T-helper 9 cell (primary cell): ENCODE results near the gene ZSWIM6.
"Not testable (repeated sequence)": the region's sequence is repeated elsewhere in the genome, so short reads cannot be mapped to it uniquely, and the experiment has no call there.

Experiments
- DNase-seq: peaks from one replicate; pipeline ENCODE4 v3.0.0-alpha.2; 2020

ZSWIM6 gene

DNA sequence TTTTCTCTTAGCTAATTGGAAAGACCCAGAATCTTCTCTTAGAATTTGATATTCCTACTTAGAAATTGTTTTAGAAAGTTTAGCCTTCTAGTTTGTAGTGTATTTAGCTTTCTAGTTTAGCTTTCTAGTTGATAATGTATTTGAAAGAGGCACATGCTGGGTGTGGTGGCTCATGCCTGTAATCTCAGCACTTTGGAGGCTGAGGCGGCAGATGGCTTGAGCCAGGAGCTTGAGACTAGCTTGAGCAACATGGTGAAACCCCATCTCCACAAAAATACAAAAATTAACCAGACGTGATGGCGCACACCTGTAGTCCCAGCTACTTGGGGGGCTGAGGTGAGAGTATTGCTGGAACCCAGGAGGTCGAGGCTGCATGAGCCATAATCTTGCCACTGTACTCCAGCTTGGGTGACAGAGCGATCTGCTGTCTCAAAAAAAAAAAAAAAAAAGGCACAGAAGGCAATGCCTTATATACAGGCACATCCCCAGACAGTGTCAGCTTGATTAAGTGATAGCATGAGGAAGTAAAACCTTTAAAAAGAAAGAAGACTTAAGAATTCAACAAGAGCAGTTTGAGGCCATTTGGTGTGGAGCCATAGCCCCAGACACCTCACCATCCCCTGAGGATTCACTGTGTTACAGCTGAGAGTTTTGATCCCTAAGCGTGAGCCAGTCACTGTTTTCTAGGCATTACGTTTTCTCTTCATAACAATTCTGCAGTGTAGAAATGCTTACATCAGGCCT, 34.6 kb downstream of the ZSWIM6 start:
- no peak for DNase-seq

DNA sequence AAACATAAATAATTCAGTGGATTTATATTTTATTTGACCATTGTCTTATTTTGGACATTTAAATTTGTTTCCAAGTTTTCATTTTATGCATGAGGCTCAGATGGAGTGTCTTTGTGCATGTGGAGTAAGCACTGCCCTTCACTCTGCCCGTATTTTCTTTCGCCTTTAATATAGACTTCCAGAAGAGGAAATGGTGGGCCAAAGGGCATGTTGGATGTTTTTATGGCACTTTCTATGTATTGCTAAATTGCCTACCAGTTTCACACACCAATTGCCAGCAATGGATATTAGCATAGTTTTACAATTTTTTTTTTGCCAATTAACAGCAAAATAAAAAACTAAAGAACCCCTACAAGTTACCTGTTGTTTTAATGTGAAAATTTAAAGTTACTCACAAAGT, 38.4 kb downstream of the ZSWIM6 start:
- no peak for DNase-seq

DNA sequence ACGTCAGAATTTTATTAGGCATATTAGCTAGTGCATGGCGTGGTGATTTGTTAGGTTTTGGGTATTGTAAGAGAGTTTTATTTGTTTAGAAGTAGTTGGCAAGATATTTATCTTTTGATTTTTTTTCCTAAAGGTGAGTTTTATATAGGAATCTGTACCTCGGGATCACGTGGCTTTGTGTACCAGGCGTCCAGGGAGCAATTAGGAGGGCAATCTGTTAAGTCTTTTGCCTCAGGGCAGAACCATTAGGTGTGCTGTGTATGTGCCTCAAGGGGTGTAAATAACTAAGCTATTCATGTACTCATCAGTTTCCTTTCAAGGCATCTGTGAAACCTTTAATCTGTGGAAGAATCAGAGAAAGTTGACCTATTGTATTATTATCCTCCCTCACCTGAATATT, 39.4 kb downstream of the ZSWIM6 start:
- DNase-seq: no peak

DNA sequence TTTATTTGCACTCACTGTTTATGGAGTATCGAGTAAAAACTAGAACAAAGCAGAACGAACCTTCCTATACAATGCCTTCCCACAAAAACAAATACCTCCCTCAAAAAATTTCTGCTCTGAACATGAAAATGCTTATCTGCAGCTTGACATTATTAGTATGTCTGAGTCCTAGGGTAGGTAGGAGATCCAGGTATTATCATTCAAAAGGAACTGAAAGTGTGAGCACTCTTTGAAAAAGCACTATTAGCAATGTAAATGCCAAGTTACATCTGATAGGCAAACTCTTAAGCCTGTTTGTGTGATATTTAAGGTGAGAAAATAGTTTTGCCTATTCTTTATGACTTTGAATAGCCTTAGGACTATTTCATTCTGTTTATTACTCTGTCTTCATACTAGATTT, 47.6 kb downstream of the ZSWIM6 start:
- no peak for DNase-seq

GRCh38 chr5:61381968-61382367, 49.9 kb downstream of the ZSWIM6 start:
- no peak for DNase-seq

- no peak for DNase-seq
Observed at GRCh38 chr5:61385627-61386026, 53.6 kb downstream of the ZSWIM6 start.

DNA sequence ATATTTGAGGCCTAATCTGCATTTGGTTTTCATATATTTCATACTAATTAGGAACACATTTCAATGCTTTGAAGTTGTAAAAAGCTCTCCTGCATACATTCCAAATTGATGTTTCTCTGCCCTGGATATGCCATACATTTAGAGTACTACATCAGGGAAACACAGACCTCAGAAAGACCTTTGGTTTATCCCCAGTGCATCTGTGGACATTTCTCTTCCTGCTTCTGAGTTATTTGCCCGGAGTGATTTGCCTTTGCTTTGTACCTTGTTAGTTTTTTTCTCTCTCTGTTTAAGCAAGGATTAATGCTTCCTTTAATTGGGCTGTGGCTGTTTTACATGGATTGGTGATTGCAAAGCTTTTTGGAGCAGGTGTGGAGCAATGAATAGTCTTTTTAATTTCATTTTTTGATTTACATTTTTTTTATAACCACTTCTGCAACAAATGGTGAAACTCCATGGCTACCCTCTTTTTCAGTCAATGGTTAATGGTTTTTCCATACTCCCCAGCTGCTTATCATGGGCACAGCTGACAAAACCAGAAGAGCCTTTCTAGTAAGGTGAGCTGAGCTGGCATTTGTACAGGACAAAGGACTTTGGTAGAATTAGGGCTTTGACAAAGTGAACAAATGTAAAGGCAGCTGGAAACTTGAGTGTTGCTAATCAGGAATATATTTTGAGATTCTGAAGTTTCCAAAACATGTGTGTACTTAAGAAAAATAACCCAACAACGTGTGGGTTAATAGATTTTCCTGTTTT, 54.2 kb downstream of the ZSWIM6 start:
- DNase-seq: no peak

DNA sequence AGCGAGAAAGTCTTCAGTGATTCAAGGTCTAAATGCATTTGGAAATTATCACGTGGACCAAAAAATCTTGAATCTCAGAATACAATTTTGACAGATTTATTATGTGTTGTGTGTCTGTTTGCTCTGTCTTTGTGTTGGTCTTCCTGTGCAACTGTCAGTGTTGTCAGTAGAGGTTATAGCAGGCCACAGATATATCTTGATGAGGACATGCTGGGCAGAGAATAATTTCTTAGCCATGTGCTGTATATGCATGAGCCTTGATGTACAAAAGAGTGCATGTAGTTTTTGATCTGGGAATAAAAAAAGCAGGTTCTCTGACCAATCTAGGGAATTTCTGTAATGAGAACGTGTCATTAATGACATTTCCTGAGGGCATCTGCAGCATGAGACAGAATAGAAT, 57.6 kb downstream of the ZSWIM6 start:
- DNase-seq: no peak

- no peak for DNase-seq
Observed at GRCh38 chr5:61394078-61394704, 62.1 kb downstream of the ZSWIM6 start.

DNA sequence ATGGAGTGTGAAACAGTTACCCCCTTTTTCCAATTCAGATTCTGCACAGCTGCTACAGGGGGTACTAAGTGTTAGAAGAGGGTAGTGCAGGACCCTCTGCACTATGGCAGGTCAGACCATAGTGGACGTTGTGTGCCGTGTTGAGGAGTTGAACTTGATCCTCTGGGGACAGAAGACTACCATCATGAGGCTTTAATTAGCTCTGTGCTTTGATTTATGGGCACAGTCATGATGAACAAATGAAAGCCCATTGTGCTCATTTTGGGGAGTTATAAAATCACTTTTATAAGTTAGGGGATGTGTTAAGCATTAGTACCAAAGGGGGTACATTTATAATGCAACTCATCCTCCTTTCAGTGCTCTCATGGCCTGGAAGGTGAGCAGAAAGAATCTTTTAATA, 62.7 kb downstream of the ZSWIM6 start:
- DNase-seq: no peak

GRCh38 chr5:61397238-61397637, 65.2 kb downstream of the ZSWIM6 start:
- DNase-seq: no peak

DNA sequence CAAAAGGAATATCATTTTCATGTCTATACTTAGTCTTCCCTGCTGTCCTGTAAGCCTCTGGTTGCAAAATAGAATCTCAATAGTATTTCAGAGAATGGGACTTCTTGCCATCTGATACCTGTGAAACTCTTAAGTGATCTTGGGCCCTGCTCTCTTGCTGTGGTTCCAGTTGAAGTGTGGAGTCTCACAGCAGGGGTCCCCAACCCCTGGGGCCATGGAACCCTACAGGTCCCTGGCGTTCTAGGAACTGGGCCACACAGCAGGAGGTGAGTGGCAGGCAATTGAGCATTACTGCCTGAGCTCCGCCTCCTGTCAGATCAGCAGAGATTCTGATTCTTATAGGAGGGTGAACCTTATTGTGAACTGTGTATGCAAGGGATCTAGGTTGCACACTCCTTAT, 65.9 kb downstream of the ZSWIM6 start:
- DNase-seq: no peak

DNA sequence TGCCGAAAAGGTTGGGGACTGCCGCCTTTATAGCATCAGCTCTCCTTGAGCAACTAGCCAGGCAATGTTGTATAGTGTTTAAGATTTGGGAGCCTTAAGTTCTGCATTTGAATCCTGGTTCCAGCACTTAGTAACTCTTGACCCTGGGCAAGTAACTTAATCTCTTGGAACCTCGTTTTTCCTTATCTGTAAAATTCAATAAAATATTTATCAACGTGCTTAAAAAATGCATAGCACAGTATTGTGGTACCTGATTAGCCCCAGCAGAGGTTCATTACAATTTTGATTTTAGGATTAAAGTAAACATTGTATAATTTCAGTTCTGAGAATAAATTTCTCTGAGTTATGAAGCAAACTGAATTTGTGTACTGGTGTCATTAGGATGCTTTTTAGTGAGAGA, 66.4 kb downstream of the ZSWIM6 start:
- no peak for DNase-seq

GRCh38 chr5:61399679-61400078, 67.6 kb downstream of the ZSWIM6 start:
- no peak for DNase-seq

GRCh38 chr5:61401726-61402125, 69.7 kb downstream of the ZSWIM6 start:
- no peak for DNase-seq

- DNase-seq: no peak
Observed at GRCh38 chr5:61402244-61402823, 70.3 kb downstream of the ZSWIM6 start.

- DNase-seq: no peak
Observed at GRCh38 chr5:61402970-61403900, 71.2 kb downstream of the ZSWIM6 start.

- DNase-seq: no peak
Observed at GRCh38 chr5:61405511-61406295, 73.6 kb downstream of the ZSWIM6 start.

DNA sequence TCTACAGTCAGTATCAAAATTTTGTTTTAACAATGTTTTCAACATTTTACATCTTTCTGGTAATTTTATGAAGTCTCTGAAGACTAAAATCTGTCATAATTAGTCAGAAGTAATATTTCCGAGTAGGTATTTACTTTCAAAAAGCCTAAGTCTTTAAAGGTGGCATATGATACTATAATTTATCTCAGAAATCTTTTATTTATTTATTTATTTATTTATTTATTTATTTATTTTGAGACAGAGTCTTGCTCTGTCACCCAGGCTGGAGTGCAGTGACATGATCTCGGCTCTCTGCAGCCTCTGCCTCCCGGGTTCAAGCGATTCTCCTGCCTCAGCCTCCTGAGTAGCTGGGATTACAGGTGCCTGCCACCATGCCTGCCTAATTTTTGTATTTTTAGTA, 74.4 kb downstream of the ZSWIM6 start:
- not testable (repeated sequence) for DNase-seq

DNA sequence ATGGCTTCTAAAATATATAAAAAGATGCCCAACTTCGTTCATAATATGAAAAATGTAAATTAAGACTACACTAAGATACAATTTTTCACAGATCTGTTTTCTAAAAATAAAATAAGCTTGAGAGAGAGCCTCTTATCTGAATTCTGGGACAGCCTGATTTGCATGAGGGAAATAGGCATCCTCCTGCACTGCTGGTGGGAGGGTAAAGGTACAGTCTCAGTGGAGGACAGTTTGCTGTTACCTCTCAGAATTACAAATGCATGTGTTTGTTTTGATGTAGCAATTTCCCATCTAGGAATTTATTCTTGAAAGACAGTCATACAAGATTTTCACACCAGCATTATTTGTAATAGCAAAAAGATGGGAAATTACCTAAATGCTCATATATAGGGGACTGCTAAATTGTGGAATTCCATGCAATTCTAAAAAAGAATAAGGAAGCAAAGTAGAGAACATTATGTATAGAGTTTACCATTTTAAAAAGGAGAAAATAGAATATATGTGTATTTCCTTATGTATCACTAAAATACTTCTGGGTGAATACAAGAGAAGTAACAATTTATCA, 75.7 kb downstream of the ZSWIM6 start:
- DNase-seq: no peak

GRCh38 chr5:61408476-61409168, 76.6 kb downstream of the ZSWIM6 start:
- DNase-seq: peak; percentile 98
